T-helper 22 cell (primary cell): Measurements from ENCODE around the gene TTC39A.

Experiments
- DNase-seq: peaks from one replicate; pipeline ENCODE4 v3.0.0-alpha.2; 2020; ENCODE audit warnings: low read depth

Gene TTC39A

DNA sequence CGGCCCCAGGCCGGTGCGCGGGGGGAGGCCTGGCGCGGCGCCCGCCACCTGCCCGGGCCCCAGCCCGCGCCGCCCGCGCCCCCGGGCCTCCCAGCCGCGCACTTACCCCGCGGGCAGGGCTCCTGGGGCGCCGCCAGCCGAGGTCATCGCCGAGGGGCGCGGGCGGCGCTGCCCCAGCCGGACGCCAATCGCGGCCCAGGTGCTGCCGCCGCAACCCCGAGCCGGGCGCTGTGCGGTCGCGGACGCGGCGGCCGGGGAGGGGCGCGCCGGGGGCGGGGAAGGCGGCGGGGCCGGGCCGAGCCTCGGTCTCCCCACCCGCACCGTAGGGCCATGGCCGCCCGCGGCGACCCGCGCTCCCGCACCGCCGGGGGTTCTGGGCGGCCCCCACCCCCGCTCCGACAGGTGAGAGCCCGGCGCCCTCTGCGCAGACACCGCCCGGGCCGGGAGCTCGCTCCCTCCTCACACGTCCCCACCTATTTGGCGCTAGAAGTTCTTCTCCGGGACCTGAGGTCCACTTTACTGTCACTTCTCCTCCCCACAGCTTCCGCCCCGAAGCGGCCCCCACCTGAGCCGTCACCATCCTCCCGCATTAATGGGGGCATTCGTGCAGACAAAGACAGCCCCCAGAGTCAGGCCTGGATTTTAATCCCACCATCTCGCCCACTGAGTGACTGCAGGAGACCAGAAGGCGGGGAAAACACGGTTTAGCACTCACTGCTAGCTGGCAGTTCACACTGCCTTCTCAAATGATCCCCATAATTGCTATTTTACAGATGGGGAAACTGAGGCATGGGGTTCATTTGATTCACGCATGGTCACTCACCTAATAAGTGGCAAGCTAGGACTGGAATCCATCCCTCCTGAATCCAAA is at the start of gene TTC39A:
TSS of gene TTC39A (minus strand) at position 232 of the 871 bp plus-strand sequence. CDS start at position 147, 85 bp downstream.
- DNase-seq, result no peak

DNA sequence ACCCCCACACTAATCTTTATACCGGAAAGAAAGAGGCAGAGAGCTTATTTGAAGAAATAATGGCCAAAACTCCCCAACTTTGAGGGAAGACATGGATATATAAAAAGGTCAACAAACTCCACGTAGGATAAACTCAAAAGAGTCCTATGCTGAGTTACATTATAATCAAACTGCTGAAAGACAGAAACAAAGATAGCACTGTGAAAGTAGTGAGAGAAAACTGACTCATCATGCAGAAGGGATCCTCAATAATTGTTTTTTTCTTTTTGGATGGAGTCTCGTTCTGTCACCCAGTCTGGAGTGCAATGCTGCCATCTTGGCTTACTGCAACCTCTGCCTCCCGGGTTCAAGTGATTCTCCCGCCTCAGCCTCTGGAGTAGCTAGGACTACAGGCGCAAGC is 48.5 kb upstream of the TTC39A start:
- DNase-seq, result no peak

DNA sequence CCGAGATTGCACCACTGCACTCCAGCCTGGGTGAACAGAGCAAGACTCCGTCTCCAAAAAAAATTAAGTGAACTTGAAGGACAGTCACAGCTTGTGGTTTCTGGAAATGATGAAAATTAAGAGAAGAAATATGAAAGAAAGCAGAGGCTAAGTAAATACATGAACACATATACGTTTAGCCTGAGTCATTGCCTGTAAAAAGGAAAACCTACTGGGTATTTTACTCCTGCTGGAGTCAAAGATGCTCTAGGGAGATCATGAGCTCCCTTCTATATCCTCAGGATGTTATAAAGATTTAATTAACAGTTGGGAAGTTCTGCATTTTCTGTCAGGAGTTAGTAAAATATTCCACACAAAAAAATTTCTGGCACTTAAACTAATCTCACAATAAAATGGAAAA is 43.5 kb upstream of the TTC39A start:
- DNase-seq, result no peak

DNA sequence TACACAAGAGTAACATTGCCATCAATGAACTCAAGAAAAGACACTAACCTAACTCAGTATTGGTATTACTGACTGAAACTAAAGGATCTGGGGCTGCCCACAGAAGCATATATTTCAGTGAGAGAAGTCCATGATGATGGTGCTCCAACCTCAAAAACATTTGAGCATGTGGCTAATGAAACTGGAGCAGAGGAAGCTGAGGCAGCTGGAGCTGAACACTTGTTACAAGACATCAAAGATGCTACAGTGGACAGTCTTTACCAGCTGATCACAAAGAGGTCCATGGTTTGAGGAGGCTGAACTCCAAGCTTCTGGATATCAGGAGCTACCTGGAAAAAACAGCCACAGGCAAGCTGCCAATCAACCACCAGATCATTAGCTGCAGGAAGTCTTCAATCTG is 42.2 kb upstream of the TTC39A start:
- DNase-seq, result no peak

DNA sequence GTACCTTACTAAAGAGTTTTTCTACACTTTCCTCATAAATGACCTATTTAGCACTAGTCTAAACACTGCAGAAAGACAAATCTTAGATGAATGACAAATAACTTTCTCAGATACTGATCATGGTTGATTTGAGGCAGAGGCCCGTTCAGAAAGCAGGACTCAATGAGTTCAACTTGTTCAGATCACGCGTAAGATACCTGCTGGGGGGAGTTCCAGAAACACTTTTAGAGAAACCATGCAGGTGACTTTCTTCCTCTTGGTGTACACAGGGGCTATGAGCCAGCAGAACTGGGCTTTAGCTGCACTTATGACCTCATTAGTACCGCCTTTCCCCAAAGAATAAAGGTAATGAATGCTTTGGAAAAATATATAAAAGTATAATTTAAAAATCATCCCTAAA is 38.8 kb upstream of the TTC39A start:
- DNase-seq, result no peak

DNA sequence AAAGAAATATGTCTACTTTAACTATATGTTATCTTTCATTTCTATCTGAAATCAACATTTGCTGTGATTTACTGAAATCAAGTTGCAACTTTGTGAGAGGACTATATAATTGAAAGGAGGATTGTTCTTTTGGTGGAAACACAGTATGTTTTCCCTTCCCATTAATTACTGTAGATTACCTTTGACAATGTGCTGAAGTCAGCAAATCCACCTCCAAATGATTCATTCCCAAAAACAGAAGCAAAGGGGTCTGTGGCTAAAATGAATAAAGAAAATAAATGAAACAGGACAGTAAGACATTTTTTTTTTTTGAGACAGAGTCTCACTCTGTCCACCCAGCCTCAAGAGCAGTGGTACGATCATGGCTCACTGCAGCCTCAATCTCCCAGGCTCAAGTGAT is 35.4 kb upstream of the TTC39A start:
- no peak for DNase-seq

DNA sequence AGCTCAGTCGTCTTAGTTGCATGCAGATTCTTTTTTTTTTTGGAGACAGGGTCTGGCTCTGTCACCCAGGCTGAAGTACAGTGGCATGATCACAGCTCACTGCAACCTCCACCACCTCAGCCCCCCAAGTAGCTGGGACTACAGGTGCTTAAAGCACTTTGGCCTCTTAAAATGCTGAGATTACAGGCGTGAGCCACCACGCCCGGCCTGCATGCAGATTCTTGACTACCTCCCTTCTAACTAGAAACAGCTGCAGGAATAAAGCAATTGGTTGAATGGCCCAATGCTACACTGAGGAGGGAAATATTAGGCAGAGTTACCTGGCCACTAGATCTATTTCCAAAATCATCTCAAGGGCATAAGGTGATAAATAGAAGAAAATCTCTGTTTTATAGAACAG is 29.5 kb upstream of the TTC39A start:
- no peak for DNase-seq

DNA sequence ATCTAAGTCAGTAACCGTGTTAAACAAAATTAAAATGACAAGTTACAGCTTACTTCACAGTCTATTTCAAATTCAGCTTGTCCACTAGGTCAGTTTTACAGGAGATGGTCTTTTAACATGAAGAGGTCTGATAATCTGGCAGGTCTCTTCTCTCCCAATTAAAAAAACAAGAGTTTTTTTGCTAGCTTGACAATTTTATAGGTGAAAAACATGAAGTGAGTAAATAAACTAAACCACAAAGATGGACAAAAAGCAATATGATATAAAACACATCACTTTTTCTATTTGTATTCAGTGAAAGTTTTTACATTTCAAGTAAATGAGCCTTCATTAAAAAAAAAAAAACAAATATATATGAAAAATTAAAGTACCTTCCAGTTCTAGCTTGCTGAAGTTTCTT is 25.0 kb upstream of the TTC39A start:
- DNase-seq, result no peak

DNA sequence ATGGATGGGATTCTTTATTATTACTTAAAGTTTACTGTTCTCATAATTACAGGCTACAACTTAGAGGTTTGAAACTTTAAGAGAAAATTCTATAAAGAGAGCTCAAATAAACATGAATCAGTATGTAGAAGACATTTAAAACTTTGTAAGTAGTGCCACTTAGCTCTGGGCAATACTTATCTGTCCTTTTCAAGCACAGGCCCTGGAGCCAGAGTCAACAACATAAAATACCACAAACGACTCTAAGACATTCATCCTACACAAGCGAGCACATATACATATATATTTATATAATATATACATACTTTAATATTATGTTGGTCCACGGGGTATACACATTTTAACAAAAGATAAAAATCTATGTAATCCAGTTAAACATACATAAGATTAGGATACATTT is 24.1 kb upstream of the TTC39A start:
- DNase-seq, result no peak

DNA sequence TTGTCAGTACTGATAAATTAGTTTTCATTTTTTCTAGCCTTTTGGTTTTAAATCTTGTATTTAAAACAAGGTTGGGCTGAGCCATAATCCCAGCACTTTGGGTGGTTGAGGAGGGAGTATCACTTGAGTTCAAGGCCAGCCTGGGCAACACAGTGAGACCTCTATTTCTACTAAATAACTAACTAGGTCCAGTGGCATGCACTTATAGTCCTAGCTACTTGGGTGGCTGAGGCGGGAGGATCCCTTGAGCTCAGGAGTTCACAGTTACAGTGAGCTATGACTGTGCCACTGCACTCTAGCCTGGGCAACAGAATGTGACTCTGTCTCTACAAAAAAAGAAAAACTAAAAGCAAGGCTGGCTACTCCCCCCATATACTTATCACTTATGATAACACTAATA is 21.5 kb upstream of the TTC39A start:
- no peak for DNase-seq

DNA sequence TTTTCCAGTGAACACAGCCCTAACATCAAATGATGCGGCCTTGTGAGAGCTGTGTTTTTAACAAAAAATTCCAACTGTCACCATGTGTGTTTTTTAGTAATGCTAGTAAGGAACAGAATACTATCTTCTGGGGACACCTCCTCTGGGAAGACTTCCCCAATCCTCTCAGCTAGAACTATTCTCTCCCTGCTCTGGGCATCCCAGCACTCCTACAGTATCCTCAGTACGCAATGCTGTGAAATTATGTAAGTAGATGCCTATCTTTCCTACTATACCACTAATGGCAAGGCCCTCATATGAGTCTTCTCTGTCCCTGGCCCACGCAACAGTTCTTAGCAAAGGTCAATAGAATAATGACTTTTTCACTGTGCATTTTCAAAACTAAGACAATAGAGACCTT is 19.5 kb upstream of the TTC39A start:
- DNase-seq, result no peak

DNA sequence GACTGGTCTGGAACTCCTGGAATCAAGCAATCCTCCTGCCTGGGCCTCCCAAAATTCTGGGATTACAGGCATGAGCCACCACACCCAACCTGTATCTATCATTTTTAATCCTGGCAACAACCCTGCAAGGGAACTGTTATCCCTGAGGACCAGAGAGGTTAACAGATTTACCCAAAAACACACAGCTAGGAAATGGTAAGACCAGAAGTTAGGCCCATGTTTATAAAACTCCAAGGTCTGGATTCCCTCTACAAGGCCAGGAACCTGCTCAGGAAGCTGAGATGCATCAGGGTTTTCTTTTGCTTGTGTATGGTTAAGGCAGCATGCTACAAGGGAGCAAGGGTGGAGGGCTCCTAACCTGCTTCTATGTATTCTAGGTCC is 17.8 kb upstream of the TTC39A start:
- no peak for DNase-seq

DNA sequence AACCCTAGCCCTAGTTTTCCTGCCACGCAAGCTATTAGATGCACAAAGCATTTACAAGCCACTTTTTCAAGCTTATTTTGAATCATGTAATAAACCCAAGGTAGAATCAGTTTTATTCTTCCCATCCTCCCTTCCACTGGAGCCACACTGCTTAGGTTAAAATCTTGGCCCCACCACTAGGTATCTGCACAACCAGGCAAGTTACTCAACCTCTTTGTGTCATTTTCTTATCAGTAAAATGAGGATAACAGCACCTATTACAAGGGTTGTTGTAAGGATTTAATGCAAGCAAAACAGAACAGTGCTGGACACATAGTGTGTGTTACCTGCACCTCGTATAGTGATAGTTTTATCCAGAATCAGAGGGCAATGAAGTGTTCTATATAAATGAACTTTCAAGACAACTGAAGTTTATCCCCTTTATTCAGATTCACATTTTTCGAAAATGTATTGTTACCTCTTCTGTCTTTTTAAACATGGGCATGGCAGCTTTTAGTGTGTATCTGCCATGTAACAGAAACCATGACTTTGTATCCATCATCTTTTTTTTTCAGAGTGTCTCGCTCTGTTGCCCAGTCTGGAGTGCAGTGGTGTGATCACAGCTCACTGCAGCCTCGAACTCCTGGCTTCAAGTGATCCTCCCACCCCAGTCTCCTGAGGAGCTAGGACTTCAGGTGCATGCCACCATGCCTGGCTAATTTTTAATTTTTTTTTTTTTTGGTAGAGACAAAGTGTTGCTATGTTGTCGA is 17.2 kb upstream of the TTC39A start:
- no peak for DNase-seq

DNA sequence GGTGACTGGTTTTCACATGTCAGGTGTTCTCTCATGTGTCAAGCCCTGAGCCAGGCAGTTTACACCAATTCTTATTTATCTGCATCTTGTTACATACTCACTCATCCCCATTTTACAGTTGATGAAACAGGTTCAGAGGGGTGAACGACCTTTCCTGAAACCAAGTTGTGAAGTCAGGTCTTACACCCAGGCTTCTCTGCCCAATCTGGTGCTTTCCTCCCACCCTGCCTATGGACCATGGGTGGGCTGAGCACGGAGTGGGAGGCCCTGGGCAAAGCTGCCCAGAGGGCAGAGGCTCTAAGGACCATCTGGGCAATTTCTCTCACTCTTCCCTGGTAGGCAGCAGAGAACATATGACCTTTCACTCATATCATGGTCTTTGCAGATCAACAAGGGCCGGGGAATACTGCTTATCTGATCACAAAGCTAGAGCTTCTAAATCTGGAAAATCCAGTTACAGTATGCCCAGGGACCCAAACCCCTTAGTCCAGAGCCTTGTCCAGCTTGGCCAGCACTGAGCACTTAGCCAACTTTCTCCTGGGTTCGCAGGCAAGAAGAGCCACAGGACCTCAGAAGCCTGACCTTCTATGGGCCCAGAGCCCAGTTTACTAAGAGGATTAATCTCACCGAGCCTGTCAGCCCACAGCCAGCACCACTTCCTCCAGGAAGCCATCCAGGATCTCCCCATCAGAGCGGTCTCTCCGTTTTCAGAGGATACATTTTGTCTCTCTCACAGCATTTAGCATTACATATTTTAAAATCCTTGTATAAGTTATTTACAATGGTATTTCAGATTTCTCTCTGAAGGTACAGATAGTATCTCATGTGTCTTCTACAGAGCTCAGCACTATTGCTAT is 16.0 kb upstream of the TTC39A start:
- DNase-seq, result no peak

DNA sequence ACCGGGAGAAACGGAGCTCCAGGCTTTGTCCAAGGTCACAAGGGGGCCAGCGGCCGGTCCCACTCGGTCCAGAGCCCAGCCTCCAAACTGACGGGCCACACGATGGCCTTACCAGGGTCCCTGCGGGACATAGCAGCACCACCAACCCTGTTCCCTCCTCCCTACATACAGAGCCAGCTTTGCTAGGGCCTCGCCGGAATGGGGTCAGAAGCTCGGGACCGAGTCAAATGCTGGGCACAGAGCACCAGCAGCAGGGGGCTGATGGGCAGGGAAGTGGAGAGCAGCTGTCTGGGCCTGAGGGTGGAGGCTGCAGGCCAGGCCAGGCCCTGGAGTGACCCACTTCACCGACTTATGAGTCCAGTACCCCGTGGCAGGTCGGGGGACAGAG is 14.9 kb upstream of the TTC39A start:
- no peak for DNase-seq

DNA sequence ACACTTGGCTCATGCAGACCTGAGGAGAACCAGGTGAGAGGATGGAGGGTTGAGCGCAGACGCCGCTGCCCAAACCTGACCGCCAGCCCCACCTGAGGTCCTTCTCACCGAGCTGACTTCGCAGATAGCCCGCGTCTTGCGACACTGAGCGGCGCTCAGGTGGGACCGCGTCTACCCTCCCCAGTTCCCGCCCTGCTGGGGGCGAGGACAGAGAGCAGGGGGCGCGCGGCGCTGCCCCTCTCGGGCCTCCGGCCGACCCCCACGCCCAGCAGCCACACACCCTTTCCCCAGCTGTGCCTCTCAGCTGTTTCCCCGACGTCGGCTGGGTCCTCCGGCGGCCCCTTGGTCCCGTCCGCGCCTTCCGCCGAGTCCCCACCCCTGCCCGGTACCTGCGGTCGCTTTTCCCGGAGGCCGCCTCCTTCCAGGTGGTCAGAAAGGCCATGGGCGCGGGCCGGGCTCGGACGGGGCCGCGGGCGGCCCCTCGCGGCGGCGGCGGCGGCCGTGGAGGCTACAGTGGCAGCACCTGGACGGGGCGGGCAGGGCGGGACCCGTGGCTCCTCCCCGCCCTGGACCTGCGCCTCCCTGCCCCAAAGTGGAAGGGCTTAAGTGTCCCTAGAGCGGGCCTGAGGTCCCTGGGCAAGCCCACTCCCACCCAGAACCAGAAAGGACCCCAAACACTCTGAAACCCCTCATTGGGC is 14.4 kb upstream of the TTC39A start:
- DNase-seq, result no peak

DNA sequence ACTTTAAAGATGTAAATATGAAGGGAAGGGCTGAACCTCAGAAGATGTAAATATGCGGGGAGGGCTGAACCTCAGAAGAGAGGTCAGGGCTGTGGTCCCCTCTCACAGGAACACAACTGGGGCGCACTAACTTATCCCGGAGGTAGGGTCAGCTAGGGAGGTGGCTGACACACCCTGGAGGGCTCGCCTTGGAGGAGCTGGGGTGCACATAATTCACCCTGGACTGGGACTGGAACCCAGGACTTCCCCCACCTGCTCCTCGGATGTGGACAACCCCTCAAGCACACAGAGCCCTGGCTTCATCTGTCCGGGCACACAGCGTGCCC is 13.9 kb upstream of the TTC39A start:
- DNase-seq, result no peak

DNA sequence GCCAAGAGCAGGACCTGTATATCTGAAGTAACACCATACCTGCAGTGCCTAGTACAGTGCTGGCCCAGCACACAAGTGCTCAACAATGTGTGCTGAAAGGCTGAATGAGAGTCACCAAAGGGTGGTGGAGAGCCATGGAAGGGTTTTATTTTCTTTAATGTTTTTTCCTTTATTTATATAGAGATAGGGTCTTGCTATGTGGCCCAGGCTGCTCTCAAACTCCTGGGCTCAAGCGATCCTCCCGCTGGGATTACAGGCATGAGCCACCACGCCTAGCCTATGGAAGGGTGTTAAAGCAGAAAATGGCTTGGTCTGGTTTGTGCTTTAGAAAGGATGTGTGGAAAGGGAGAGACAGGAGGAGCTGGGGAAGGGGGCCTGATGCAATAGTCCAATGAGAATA is 13.3 kb upstream of the TTC39A start:
- no peak for DNase-seq

DNA sequence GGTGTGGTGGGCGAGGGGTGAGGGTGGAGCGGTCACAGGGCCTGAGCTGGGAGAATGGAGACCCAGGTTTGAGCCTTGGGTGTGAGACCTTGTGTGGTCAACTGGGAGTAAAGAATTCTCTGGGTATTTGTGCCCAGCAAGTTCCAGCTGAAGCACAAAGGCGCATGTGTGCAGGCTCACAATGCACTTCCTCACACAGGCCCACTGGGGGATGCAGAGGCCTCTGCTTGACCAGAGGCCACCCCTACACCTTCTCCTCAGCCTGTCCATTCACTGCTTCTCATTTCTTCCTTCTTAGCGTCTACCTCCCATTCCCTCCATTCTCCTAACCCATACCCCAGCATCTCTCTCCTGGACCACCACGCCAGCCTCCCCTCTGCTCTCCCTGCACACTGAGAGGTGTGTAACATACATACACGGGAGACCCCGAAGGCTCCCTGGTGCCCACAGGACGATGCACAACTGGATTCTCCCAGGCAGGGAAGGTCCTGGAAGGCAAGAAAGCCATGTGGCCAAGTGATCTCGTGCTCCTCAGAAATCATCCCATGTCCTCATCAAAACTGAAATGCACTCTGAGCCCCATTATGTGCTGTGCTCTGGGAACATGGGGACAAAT is 12.3 kb upstream of the TTC39A start:
- DNase-seq, result no peak

DNA sequence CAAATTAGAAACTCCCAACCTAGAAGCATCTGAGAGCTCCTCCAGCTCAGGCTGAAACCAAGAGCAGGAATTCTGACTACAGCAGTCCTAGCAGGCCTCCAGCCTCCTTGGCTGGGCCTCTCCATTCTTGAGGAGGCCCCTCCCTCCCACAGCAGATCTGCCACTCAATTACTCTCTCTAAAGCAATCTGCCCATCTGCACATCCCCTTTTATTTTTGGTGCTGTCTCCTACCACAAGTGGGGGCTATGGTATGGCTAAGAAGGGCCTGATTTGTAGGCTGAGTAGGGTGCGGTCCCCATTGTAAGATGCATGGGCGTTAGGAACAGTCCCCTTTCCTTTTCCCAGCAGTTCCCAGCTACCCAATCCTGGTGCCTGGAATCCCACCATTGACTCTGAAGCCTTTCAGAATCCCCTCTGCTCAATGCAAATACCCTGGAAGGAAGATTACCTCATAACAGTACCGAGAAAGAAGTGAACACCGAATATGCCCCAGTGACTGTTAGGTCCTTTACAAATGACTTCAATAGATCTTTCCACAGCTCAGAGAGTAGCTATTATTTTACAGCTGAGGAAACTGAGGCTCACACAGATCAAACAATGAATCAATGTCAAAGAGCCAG is 11.6 kb upstream of the TTC39A start:
- DNase-seq, result no peak

DNA sequence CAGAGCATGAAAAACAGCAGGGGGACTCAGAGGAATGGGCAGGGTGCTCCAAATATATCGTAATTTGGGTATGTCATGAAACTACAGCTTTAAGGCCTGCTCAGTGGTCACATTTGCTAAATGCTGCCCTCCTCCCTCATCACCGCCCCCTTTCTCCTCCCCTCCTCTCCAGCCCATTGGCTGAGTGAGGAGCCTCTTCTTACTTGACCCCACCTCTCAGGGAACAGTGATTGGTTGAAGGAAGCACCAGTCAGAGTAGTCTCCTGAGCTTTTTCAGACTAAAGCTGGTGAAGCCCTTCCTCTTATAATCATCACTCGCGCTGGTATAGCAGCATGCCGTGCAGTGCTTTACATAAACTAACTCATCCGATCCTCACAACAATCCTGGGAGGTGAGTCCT is 10.0 kb upstream of the TTC39A start:
- DNase-seq, result no peak
